Astrocyte of the spinal cord (primary cell): ENCODE results near the gene MRFAP1L1.
"Not testable (repeated sequence)": the region's sequence is repeated elsewhere in the genome, so short reads cannot be mapped to it uniquely, and the experiment has no call there.

ENCODE experiments used
- DNase-seq: peaks from one replicate; pipeline ENCODE4 v3.0.0; 2011; ENCODE audit warnings: low read depth, low spot score
- H3K4me3 ChIP-seq: 2 replicates; pipeline ENCODE4 v1.5.1; 2011; ENCODE audit warnings: low read depth, mild to moderate bottlenecking, low read length, moderate library complexity
- in situ Hi-C: cut with HindIII; loops from 2 replicates; pipeline ENCODE4 v1.10.0; 2017; ENCODE audit warnings: low sequenced_read_pairs
- TF ChIP-seq, protein P1 (sequence below): IDR thresholded peaks from 2 replicates; pipeline ENCODE4 v1.5.1; 2012; ENCODE audit warnings: low read depth, mild to moderate bottlenecking, low read length, inconsistent platforms

MRFAP1L1 gene

DNA sequence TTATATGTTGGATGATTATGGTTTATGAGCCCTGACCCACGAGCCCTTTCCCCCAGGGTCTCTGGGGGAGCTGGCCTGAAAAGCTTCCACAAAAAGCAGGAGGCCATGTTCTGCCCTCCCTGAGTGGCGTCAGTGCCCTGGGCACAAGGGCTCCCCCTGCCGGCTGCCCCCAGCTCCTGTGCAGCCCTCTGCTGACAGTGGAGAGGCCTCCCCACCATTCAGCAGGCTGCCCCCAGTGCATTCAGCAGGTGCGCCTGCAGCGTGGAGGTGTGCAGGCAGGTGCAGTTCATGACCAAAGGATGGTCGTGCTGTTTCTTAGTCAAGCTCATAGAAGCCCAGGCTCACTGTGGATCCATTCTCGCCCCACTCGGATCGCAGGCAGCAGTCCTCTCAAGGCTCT is 28.5 kb downstream of the MRFAP1L1 start:
- in situ Hi-C loops: no loop called here
- H3K4me3 ChIP-seq: no peak overlapping the region
- no peak for DNase-seq
- TF ChIP-seq, protein P1, sequence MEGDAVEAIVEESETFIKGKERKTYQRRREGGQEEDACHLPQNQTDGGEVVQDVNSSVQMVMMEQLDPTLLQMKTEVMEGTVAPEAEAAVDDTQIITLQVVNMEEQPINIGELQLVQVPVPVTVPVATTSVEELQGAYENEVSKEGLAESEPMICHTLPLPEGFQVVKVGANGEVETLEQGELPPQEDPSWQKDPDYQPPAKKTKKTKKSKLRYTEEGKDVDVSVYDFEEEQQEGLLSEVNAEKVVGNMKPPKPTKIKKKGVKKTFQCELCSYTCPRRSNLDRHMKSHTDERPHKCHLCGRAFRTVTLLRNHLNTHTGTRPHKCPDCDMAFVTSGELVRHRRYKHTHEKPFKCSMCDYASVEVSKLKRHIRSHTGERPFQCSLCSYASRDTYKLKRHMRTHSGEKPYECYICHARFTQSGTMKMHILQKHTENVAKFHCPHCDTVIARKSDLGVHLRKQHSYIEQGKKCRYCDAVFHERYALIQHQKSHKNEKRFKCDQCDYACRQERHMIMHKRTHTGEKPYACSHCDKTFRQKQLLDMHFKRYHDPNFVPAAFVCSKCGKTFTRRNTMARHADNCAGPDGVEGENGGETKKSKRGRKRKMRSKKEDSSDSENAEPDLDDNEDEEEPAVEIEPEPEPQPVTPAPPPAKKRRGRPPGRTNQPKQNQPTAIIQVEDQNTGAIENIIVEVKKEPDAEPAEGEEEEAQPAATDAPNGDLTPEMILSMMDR: no peak

DNA sequence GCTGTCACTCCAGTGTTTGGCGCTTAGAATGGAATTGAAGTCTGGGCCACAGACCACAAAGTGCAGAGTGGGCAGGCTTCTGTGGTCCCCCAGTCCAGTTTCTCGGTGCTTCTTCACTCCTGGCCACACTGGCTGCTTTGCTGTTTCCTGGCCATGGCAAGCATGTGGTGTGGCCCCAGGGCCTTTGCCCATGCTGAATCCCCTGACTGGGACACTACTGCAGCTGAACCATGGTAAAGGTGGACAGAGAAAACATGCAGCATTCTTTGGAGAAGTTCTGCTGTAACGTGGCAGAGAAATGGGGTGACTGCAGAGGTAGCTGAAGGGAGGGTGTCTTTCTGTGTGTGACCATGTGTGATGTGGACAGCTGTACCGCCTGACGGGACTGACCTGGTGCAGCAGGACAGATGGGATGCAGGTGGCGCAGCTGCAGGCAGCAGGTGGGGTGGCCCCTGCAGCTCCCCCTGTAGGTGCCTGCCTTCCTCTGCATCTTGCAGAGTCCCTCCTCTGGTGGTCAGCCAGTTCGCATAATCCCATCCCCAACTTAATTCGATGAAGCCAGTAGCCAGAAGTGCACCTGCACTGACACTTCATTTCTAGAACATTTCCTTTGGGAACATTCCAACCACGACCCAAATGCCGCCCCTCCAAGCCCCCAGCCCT is 29.2 kb downstream of the MRFAP1L1 start:
- no peak for DNase-seq
- in situ Hi-C loops: no loop called here
- TF ChIP-seq, protein P1: no peak
- H3K4me3 ChIP-seq: no peak overlapping the region

DNA sequence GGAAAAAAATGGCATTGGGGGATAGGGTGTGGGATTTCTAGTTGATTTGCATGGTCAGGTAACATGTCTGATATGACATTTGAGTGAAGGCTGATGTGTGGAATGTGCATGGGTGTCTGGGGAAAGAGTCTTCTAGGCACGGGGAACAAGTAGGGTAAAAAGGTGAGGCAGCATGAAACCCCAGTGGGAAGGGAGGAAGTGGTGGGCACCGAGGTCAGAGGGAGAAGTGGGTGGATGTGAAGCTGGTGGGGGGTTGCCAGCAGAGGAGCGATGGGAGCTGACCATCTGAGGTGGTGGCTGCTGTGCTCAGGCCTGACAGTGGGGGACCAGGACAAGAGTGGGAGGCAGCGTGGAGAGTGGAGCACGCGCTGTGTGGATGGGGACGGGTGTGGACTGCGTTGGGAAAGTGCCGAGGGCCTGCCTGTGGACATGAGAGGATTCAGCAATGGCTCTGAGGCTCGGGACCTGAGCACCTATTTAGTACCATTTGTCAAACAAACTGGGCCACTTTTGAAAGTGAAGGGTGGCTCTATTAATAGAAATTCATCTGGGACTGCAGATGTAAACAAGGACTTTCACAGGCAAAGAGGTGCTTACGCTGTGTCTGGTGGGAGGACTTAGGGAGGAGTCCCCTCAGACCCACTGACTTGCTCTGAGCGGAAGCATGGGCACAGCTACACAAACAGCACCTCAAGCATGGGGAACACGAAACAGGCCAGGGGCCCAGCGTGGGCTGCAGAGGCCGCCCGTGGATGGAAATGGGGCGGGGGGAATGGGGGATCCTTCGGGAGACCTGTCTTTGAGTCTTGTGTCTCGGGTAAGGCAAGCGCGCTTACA is 32.7 kb downstream of the MRFAP1L1 start:
- in situ Hi-C loops: no loop called here
- TF ChIP-seq, protein P1: no peak
- no peak for DNase-seq
- no peak overlapping the region for H3K4me3 ChIP-seq

DNA sequence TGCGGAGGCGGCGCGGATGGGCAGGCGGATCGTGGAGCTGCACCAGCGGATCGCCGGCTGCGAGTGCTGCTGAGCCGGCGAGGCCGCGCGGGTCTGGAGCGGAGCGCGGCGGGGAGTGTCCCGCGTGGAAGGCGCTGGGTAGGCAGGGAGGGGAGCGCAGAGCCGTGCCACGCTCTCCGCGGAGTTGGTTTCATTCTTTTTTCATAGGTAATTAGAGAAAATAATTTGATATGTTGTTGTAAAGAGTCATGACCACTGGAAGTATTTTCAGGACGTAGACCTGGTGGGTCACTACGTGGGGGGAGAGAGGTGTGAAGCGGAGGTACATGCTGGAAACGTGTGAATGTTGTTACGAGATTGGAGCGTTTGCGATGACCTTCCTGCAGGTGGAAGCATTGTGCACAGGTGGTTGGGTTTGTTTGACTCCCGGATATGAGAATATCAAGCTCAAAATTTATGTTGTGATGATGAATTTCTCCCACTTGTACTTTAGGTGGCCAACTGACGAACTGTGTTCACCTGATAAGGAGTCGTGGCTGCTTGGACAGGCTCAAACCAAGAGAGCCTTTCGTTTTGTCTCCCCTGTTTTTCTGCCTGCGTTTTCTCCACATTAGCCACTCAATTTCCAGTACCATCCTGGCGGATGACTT is 35.0 kb downstream of the MRFAP1L1 start:
- peak; percentile 29 for DNase-seq
- in situ Hi-C loops: no loop called here

DNA sequence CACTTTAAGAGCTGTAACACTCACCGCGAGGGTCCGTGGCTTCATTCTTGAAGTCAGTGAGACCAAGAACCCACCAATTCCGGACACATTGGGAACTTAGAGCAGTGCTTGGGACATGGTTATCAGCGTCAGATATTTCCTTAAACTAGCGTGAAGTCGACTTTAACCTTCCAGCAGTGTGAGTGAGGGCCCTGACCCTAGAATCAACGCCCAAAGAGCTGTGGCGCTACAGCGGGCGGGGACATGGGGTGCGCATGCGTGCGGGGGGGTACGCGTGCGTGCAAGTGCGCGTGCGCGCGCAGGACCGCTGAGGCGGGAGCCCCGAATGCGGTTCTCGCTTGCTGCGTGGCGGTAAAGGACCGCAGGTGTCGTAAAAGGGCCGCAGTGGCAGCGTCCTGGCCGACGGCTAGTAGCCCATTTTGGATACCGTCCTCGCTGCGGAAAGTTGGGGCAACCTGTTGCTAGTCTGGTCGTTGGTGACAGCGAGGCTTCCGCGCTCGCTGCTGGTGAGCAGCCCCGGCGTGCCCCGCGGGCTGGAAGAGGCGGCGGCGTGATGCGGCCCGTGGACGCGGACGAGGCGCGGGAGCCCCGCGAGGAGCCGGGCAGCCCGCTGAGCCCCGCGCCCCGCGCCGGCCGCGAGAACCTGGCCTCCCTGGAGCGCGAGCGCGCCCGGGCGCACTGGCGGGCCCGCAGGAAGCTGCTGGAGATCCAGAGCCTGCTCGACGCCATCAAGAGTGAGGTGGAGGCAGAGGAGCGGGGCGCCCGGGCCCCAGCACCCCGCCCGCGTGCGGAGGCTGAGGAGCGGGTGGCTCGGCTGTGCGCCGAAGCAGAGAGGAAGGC is 35.8 kb downstream of the MRFAP1L1 start:
- peak overlapping the region; percentile 56 for H3K4me3 ChIP-seq
- in situ Hi-C loops: no loop called here
- TF ChIP-seq, protein P1: no peak
- peak; percentile 94 for DNase-seq

More for the DNA sequence above, 35.0 kb downstream of the MRFAP1L1 start:
- TF ChIP-seq, protein P1: peak; percentile 39
- H3K4me3 ChIP-seq: peak overlapping the region; percentile 56

DNA sequence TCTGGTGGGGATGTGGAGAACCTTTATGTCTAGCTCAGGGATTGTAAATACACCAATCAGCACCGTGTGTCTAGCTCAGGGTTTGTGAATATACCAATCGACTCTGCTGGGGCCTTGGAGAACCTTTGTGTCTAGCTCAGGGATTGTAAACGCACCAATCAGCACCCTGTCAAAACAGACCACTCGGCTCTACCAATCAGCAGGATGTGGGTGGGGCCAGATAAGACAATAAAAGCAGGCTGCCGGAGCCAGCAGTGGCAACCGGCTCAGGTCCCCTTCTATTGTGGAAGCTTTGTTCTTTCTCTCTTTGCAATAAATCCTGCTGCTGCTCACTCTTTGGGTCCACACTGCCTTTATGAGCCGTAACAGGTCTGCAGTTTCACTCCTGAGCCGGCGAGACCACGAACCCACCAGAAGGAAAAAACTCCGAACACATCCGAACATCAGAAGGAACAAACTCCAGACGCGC is 36.4 kb downstream of the MRFAP1L1 start:
- DNase-seq, in situ Hi-C loops: not testable (repeated sequence)
- H3K4me3 ChIP-seq: peak overlapping the region; percentile 56

DNA sequence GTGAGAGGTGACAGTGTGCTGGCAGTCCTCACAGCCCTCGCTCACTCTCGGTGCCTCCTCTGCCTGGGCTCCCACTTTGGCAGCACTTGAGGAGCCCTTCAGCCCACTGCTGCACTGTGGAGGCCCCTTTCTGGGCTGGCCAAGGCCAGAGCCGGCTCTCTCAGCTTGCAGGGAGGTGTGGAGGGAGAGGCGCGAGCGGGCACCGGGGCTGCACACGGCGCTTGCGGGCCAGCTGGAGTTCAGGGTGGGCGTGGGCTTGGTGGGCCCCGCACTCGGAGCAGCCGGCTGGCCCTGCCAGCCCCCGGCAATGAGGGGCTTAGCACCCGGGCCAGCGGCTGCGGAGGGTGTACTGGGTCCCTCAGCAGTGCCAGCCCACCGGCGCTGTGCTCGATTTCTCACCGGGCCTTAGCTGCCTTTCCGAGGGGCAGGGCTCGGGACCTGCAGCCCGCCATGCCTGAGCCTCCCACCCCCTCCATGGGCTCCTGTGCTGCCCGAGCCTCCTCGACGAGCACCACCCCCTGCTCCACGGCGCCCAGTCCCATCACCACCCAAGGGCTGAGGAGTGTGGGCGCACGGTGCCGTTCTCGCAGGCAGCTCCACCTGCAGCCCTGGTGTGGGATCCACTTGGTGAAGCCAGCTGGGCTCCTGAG is 37.0 kb downstream of the MRFAP1L1 start:
- DNase-seq, in situ Hi-C loops, H3K4me3 ChIP-seq: not testable (repeated sequence)
